Rectal smooth muscle tissue (tissue), 1 donor: ENCODE measurements around the gene CCDC71L.
"Not testable (repeated sequence)": the region's sequence is repeated elsewhere in the genome, so short reads cannot be mapped to it uniquely, and the experiment has no call there.

Experiments
- H3K27ac ChIP-seq: one replicate; pipeline ENCODE4 v1.7.0; 2013; ENCODE audit warnings: low read depth, low read length, inconsistent platforms
- H3K27me3 ChIP-seq: one replicate; pipeline ENCODE4 v1.7.0; 2013; ENCODE audit warnings: low read length; ENCODE audit not compliant: control insufficient read depth, insufficient read depth
- H3K36me3 ChIP-seq: one replicate; pipeline ENCODE4 v1.7.0; 2013; ENCODE audit warnings: low read length; ENCODE audit not compliant: control insufficient read depth, insufficient read depth
- H3K4me1 ChIP-seq: one replicate; pipeline ENCODE4 v1.7.0; 2013; ENCODE audit warnings: low read length; ENCODE audit not compliant: control insufficient read depth, insufficient read depth
- H3K4me3 ChIP-seq: one replicate; pipeline ENCODE4 v1.7.0; 2013; ENCODE audit warnings: low read length
- H3K9ac ChIP-seq: one replicate; pipeline ENCODE4 v1.7.0; 2013; ENCODE audit warnings: low read length

Gene CCDC71L

DNA sequence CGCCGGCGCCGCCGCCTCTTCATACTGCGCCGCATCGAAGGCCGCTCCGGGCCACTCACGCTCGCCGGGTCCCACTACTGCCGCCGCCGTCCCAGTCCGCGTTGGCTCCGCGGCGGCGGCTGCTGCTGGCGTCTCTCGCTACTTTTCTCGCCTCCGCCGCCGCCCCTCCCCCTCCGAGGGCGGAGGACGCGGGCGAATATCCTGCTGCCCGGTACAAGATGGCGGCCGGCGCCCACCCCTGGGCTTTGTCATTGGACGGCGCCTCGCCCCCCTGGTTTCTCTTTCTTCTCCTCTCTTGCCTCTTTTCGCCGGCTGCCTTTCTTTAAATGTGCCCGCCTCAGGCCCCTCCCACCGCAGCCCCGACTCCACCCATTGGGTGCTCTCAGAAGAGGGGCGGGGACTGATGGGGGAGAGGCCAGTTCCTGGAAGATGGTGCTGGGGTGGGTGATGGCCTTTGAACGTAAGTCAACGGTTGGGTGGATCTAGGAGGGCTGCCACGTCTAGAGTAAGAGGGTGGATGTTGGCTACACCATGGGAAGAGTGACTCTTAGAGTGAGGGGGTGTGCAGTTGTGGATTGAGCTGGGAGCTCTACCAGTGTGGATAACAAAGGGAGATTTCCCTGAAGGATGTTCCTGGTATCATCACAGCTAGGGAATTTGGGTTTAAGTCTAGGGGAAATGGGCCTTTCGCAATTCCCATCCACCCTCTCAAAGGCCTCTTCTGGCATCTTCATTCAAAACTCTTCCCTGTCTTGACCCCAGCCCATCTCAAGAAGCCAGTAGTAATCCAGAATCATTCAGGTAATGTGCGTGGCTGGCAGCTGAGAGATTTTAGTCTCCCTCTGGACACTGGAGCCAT is at the start of gene CCDC71L:
CCDC71L (minus strand) TSS at position 297 of the 859 bp plus-strand sequence; CDS start at position 35, 262 bp downstream.
- H3K27ac ChIP-seq = peak within 1 kb of the TSS; percentile 91
- peak within 1 kb of the TSS; percentile 99 for H3K4me3 ChIP-seq
- no peaks in the 10 kb centered on the region for H3K27me3 ChIP-seq
- peak within 1 kb of the TSS; percentile 98 for H3K9ac ChIP-seq
- H3K36me3 ChIP-seq = no peaks in the 10 kb centered on the region
- peaks cover 5% of the 10 kb centered on the region for H3K4me1 ChIP-seq

DNA sequence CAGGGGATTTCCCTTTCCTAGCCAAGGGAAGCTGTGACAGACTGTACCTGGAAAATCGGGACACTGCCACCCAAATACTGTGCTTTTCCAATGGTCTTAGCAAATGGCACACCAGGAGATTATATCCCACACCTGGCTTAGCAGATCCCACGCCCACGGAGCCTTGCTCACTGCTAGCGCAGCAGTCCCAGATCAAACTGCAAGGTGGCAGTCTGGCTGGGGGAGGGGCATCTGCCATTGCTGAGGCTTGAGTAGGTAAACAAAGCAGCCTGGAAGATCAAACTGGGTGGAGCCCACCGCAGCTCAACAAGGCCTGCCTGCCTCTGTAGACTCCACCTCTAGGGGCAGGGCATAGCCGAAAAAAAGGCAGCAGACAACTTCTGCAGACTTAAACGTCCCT is 48.6 kb upstream of the CCDC71L start:
- not testable (repeated sequence) for H3K4me1 ChIP-seq, H3K9ac ChIP-seq, H3K27ac ChIP-seq, H3K36me3 ChIP-seq, H3K4me3 ChIP-seq, H3K27me3 ChIP-seq

DNA sequence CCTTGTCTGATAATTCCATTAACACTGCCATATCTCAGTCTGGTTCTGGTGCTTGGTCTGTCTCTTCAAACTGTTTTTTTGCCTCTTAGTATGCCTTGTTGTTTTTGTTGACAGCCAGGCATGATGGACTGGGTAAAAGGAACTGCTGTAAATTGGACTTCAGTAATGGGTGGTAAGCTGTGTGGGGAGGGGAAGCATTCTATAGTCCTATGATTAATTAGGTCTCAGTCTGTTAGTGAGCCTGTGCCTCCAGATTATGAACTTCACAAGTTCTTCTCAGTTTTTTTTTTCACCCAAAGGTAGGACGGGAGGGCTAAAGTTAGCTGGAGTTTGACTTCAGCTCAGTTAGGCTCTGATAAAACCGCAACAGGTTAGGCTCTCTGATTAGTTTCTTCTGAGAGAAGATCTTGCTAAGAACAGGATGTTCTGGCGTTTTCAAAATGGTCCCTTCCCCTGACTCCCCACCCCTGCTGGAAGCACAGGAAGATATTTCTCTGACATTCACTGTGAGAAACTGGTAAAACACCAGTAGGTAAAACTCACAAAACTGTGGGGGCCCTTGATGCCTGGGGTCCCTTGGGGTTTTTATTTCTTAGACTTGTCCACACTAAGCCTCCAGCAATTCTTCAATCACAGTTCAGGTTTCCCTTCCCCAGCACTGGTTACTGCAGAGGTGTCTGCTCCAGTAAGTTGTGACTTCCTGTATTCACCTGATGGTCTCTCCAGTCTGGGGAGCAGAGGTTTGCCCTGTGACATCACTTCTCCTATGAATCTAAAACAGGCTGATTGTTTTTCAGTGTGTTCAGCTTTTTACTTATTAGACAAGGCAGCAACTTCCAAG is 43.3 kb upstream of the CCDC71L start:
- no peak overlapping the region for H3K9ac ChIP-seq
- H3K36me3 ChIP-seq = no peaks in the 10 kb centered on the region
- no peaks in the 10 kb centered on the region for H3K4me1 ChIP-seq
- no peaks in the 10 kb centered on the region for H3K27me3 ChIP-seq
- H3K4me3 ChIP-seq = no peak overlapping the region
- no peak overlapping the region for H3K27ac ChIP-seq

DNA sequence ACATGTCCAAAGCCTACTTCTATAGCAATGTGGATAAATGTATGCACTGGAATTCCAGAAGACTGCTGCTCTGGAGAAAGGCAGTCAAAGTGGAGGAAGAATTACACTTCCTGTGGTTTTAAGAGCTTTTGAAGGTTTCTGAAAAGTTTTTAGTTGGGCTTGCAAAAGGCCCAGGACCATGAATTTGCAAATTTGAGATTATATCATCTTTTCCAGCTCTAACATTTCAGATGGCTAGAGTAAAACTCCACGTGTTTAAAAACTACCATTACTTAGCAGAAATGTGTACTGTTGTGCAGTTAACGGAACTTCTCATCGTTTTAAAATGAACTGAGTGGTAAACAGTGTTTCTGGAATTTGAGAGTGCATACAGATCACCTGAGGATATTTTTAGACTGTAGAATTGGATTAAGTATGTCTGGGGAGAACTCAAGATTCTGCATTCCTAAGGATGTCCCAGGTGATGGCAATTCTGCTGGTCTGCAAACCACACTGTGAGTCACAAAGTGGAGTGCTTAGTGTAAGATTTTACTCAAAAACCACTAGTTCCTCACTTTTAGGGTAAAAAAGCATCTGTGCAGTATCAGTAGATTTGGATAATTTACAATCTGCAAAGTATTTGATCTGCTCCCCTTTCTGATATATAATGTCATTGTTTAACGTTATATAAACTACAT is 32.9 kb upstream of the CCDC71L start:
- Histone ChIP-seq H3K27ac (no peak overlapping the region), H3K9ac (no peak overlapping the region), H3K4me1 (no peaks in the 10 kb centered on the region), H3K27me3 (no peaks in the 10 kb centered on the region), H3K4me3 (no peak overlapping the region), H3K36me3 (no peaks in the 10 kb centered on the region)

DNA sequence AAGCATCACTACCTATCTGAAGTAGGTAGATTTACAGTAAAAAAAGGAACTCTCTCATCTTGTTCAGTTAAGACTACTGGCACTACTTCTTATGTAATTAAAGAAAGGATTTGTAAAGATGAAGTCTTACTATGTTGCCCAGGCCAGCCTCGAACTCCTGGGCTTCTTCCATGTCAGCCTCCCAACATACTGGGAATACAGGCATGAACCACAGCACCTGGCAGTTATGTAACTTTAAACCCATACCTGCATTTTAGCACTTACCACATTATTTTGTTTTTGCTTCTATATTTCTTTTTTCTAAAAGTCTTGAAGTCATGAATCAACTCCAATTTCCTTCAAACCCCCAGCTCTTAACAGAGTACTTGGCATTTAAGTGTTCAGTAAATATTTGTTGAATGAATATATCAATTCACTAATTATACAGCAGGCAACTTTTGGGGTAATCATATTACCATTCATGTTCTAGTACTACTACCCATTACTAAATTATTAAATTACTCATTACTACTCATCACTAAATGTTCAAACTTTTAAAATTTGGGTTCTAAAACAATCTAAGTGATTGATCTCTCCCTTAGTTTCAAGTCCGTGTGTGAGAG is 31.6 kb upstream of the CCDC71L start:
- Histone ChIP-seq H3K4me1 (no peaks in the 10 kb centered on the region), H3K27ac (no peak overlapping the region), H3K27me3 (no peaks in the 10 kb centered on the region), H3K4me3 (no peak overlapping the region), H3K9ac (no peak overlapping the region), H3K36me3 (no peaks in the 10 kb centered on the region)

DNA sequence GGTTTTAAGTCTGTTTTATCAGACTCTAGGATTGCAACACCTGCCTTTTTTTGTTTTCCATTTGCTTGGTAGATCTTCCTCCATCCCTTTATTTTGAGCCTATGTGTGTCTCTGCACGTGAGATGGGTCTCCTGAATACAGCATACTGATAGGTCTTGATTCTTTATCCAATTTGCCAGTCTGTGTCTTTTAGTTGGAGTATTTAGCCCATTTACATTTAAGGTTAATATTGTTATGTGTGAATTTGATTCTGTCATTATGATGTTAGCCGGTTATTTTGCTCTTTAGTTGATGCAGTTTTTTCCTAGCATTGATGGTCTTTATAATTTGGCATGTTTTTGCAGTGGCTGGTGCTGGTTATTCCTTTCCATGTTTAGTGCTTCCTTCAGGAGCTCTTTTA is 27.2 kb upstream of the CCDC71L start:
- H3K27ac ChIP-seq, H3K27me3 ChIP-seq, H3K36me3 ChIP-seq: not testable (repeated sequence)

DNA sequence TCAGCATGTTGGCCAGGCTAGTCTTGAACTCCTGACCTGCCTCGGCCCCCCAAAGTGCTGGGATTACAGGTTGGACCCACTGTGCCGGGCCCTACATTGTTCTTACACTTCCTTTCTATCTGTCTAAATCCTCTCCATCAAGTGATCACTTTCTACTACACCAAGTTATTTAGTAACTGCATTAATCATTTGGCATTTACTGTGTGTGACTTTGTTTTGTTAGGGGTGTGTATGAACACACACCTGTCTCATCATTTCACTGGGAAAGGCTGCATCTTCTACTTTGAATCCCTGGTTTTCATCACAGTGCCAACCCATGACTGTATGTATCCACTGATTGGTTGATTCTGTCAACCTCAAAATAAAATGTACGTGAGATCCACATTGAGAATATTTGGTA is 23.0 kb upstream of the CCDC71L start:
- no peak overlapping the region for H3K27ac ChIP-seq
- no peak overlapping the region for H3K4me3 ChIP-seq
- H3K9ac ChIP-seq = no peak overlapping the region
- H3K4me1 ChIP-seq = no peaks in the 10 kb centered on the region
- H3K27me3 ChIP-seq = no peaks in the 10 kb centered on the region
- H3K36me3 ChIP-seq = no peaks in the 10 kb centered on the region

More for the DNA sequence above, 27.2 kb upstream of the CCDC71L start:
- H3K4me3 ChIP-seq, H3K4me1 ChIP-seq, H3K9ac ChIP-seq: not testable (repeated sequence)

DNA sequence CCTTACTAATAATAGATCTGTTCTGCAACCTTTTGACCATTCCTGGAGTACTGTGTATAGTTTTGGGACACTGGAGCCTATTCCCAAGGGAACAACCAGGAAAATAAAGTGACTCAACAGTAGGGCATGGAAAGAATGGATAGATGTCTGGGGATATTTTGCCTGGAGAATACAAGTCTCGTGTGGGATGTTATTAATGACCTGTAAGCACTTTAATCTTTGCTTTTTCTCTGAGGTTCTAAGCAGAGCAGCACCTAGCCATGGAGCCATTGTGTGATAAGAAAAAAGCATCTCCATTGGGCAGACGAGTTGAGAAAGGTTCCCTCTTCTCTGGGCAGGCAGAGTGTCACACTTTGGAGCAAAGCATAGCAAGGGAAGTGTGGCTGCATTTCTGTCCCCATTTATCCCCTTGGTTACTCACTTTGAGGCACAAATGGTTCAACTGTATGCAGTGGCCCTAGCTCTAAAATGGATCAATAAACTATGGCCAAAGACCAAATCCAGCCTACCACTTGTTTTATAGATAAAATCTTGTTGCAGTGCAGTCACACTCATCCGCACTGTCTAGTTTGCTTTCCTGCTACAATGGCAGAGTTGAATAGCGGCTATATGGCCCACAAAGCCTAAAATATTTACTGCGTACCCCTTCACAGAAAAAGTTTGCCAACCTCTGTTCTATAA is 21.0 kb upstream of the CCDC71L start:
- Histone ChIP-seq H3K4me1 (no peaks in the 10 kb centered on the region), H3K9ac (no peak overlapping the region), H3K27me3 (no peaks in the 10 kb centered on the region), H3K4me3 (no peak overlapping the region), H3K27ac (no peak overlapping the region), H3K36me3 (no peaks in the 10 kb centered on the region)

DNA sequence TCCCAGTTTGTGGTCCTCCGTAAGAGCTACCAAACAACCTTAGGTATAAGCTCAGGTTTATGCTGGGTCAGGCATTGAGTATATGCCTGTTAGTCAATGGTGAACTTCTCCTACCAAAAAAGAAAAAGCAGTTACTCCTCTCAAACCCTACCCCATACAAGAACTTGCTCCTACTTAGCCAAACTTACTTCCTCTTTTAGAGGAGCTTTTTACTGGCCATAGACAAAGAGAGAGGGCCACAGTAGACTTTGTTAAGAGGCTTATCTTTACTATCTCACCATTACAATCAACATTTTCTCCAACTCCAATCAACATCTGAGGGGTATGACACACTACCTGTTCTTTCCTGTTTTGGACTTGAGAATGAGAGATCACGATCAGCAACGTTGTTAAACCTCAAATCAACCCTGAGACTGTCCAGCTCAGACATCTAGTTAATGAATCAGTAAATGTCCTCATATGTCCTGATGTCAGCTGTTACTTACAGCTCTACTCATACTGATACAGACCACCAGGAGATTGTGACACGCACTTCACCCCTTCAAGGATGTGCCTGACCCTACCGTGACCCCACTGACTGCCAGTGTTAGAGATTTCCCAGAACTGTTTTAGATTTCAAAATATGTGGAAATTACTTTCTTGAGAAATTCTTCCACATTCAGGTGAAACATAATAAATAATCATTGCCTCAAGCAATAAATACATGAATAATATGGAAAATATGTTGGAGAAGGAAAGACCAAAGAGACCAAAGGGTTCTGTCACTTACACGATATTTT is 18.4 kb upstream of the CCDC71L start:
- no peak overlapping the region for H3K4me3 ChIP-seq
- no peaks in the 10 kb centered on the region for H3K4me1 ChIP-seq
- H3K9ac ChIP-seq = no peak overlapping the region
- no peaks in the 10 kb centered on the region for H3K36me3 ChIP-seq
- no peak overlapping the region for H3K27ac ChIP-seq
- no peaks in the 10 kb centered on the region for H3K27me3 ChIP-seq

DNA sequence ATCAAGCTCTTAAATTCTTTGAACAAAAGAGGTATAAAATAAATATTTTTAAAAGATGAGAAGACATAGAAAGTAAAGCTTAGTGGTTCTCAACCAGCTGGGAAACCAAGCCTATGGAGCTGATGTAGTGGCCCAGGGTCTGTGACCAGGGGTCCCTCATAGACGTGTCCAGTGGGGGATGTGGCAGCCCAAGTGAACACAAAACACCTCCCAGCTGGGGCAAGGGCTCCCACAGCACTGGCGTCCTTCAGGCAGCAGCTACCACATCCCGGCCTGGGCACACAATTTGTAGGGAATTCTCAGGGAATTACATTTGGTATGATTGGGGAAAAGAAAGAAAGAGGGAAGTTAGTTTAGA is 17.8 kb upstream of the CCDC71L start:
- H3K4me1 ChIP-seq = no peaks in the 10 kb centered on the region
- no peaks in the 10 kb centered on the region for H3K27me3 ChIP-seq
- no peak overlapping the region for H3K9ac ChIP-seq
- H3K27ac ChIP-seq = no peak overlapping the region
- H3K4me3 ChIP-seq = no peak overlapping the region
- H3K36me3 ChIP-seq = no peaks in the 10 kb centered on the region

DNA sequence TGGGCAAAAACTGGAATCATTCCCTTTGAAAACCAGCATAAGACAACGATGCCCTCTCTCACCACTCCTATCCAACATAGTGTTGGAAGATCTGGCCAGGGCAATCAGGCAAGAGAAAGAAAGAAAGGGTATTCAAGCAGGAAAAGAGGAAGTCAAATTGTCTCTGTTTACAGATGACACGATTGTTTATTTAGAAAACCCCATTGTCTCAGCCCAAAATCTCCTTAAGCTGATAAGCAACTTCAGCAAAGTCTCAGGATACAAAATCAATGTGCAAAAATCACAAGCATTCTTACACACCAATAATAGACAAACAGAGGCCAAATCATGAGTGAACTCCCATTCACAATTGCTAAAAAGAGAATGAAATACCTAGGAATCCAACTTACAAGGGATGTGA is 15.5 kb upstream of the CCDC71L start:
- H3K4me1 ChIP-seq, H3K27ac ChIP-seq, H3K36me3 ChIP-seq, H3K9ac ChIP-seq, H3K27me3 ChIP-seq, H3K4me3 ChIP-seq: not testable (repeated sequence)
